Neural cell (in vitro differentiated cells): ENCODE data around the gene SLAMF6. TPM values are rescaled to one million over a fixed set of nuclear protein-coding genes. Genes with fewer than 3 reads are reported as not detected.

Experiments
- H2AFZ ChIP-seq: fragments of 200-600, 300-800 bp; sonication (generic), shearing (Covaris generic); 2 replicates; pipeline ENCODE4 v1.6.0; 2014; ENCODE audit warnings: low read depth, mild to moderate bottlenecking, antibody characterized with exemption, low read length, moderate library complexity
- H3F3A ChIP-seq: fragments of 200-600 bp; shearing (Covaris generic); 2 replicates; pipeline ENCODE4 v1.6.1; 2016; ENCODE audit warnings: mild to moderate bottlenecking, moderate library complexity, mixed read lengths, antibody characterized with exemption, low read length; ENCODE audit not compliant: insufficient read depth, poor library complexity, severe bottlenecking
- H3K27ac ChIP-seq: fragments of 200-600, 300-800 bp; sonication (generic), shearing (Covaris generic); 2 replicates; pipeline ENCODE4 v1.5.1; 2014; ENCODE audit warnings: mild to moderate bottlenecking, low read length, moderate library complexity
- H3K27me3 ChIP-seq: fragments of 300-800, 200-600 bp; sonication (generic), shearing (Covaris generic); 2 replicates; pipeline ENCODE4 v1.6.0; 2014; ENCODE audit warnings: mild to moderate bottlenecking, low read depth, low read length, moderate library complexity; ENCODE audit not compliant: insufficient read depth
- H3K36me3 ChIP-seq: fragments of 300-800, 200-600 bp; sonication (generic), shearing (Covaris generic); 2 replicates; pipeline ENCODE4 v1.5.1; 2014; ENCODE audit warnings: mild to moderate bottlenecking, antibody characterized with exemption, low read length, moderate library complexity; ENCODE audit not compliant: insufficient read depth
- H3K4me2 ChIP-seq: fragments of 300-800, 200-600 bp; sonication (generic), shearing (Covaris generic); 2 replicates; pipeline ENCODE4 v1.6.0; 2014; ENCODE audit warnings: mild to moderate bottlenecking, low read length
- H3K4me3 ChIP-seq: fragments of 300-800, 200-600 bp; sonication (generic), shearing (Covaris generic); 2 replicates; pipeline ENCODE4 v1.5.1; 2014; ENCODE audit warnings: mild to moderate bottlenecking, low read length, moderate library complexity
- H3K79me2 ChIP-seq: fragments of 200-600 bp; shearing (Covaris generic); replicated peaks from 2 replicates; pipeline ENCODE4 v1.6.0; 2014; ENCODE audit warnings: mild to moderate bottlenecking, low read length, moderate library complexity; ENCODE audit not compliant: insufficient read depth
- H3K9ac ChIP-seq: fragments of 300-800, 200-600 bp; sonication (generic), shearing (Covaris generic); 2 replicates; pipeline ENCODE4 v1.6.1; 2016; ENCODE audit warnings: mild to moderate bottlenecking, low read length, mixed read lengths
- H3K9me2 ChIP-seq: fragments of 200-600 bp; shearing (Covaris generic); 2 replicates; pipeline ENCODE4 v1.6.1; 2016; ENCODE audit warnings: mild to moderate bottlenecking, low read length, mixed read lengths; ENCODE audit not compliant: insufficient read depth
- H3K9me3 ChIP-seq: fragments of 200-600, 300-800 bp; sonication (generic), shearing (Covaris generic); 2 replicates; pipeline ENCODE4 v1.6.1; 2016; ENCODE audit warnings: mild to moderate bottlenecking, mixed run types, low read length, moderate library complexity, mixed read lengths
- H4K20me1 ChIP-seq: fragments of 200-600 bp; shearing (Covaris generic); 2 replicates; pipeline ENCODE4 v1.6.1; 2016; ENCODE audit warnings: mild to moderate bottlenecking, mixed run types; ENCODE audit not compliant: insufficient read depth
- CTCF ChIP-seq: fragments of 450-650 bp; IDR thresholded peaks from 2 replicates; pipeline ENCODE4 v1.5.1; 2014; ENCODE audit warnings: antibody characterized with exemption, mild to moderate bottlenecking, moderate library complexity; ENCODE audit not compliant: poor library complexity, severe bottlenecking
- EP300 ChIP-seq: fragments of 450-650 bp; conservative IDR thresholded peaks from 2 replicates; pipeline ENCODE4 v1.6.1; 2014; ENCODE audit warnings: antibody characterized with exemption, mild to moderate bottlenecking, moderate library complexity; ENCODE audit not compliant: poor library complexity, severe bottlenecking
- MXI1 ChIP-seq: fragments of 450-650 bp; conservative IDR thresholded peaks from 2 replicates; pipeline ENCODE4 v1.6.1; 2014; ENCODE audit warnings: antibody characterized with exemption, mild to moderate bottlenecking; ENCODE audit not compliant: poor library complexity, severe bottlenecking
- POLR2AphosphoS5 ChIP-seq: IDR thresholded peaks from 2 replicates; pipeline ENCODE4 v1.6.1; 2012
- RAD21 ChIP-seq: fragments of 450-650 bp; conservative IDR thresholded peaks from 2 replicates; pipeline ENCODE4 v1.6.1; 2014; ENCODE audit warnings: antibody characterized with exemption, mild to moderate bottlenecking, moderate library complexity
- SMC3 ChIP-seq: fragments of 450-650 bp; conservative IDR thresholded peaks from 2 replicates; pipeline ENCODE4 v1.6.1; 2014; ENCODE audit warnings: antibody characterized with exemption, mild to moderate bottlenecking, moderate library complexity; ENCODE audit not compliant: poor library complexity
- TAF1 ChIP-seq: IDR thresholded peaks from 2 replicates; pipeline ENCODE4 v1.6.1; 2012; ENCODE audit warnings: low read depth
- polyA plus RNA-seq: library from polyadenylated mRNA; depleted of rRNA; stranded (reverse); fragments of >200 nt; gene quantifications from 2 replicates; pipeline ENCODE4 v1.2.3, GENCODE V29; 2014

Gene SLAMF6
- polyA plus RNA-seq, 1 donor from 2014 or later: not detected

GRCh38 chr1:160436966-160437365, 86.1 kb downstream of the SLAMF6 start:
- Histone ChIP-seq H3K9me3 (no peaks in the 10 kb centered on the region), H3K4me2 (no peak overlapping the region), H3K27ac (no peak overlapping the region), H3F3A (no peaks in the 10 kb centered on the region), H3K4me3 (no peak overlapping the region), H3K9ac (no peak overlapping the region), H2AFZ (no peak overlapping the region), H3K79me2 (no peaks in the 10 kb centered on the region), H3K27me3 (no peaks in the 10 kb centered on the region), H4K20me1 (no peaks in the 10 kb centered on the region), H3K9me2 (no peaks in the 10 kb centered on the region), H3K36me3 (no peaks in the 10 kb centered on the region)
- TF ChIP-seq POLR2AphosphoS5 (no peak), EP300 (no peak), SMC3 (no peak), CTCF (no peak), RAD21 (no peak), TAF1 (no peak), MXI1 (no peak)

Other genes with a start within 250 kb of the SLAMF6 start
- gene PEX19, start 238.1 kb downstream of the SLAMF6 start, polyA plus RNA-seq: 37.7 and 51.6 TPM in 2 replicates
- gene COPA, start 180.0 kb downstream of the SLAMF6 start, polyA plus RNA-seq: 75.0 and 75.6 TPM in 2 replicates
- 21.0 and 26.8 TPM in 2 replicates for gene NCSTN, start 179.9 kb downstream of the SLAMF6 start, polyA plus RNA-seq
- gene NHLH1, start 156.2 kb downstream of the SLAMF6 start, polyA plus RNA-seq: 0.11 and 0.90 TPM in 2 replicates
- 22.6 and 34.0 TPM in 2 replicates for gene VANGL2, start 122.7 kb downstream of the SLAMF6 start, polyA plus RNA-seq
- not detected in 2 replicates for gene CD84, start 56.2 kb upstream of the SLAMF6 start, polyA plus RNA-seq
- not detected in 2 replicates for gene SLAMF1, start 123.8 kb upstream of the SLAMF6 start, polyA plus RNA-seq
- not detected in 2 replicates for gene CD48, start 188.6 kb upstream of the SLAMF6 start, polyA plus RNA-seq
- gene SLAMF7, start 216.0 kb upstream of the SLAMF6 start, polyA plus RNA-seq: not detected in 2 replicates